Sigmoid colon (tissue), 4 donors: ENCODE data around the gene LTB4R.

Experiments
- CTCF ChIP-seq, 4 experiments: fragments of 450-650 bp in 3 of 4; fragments of 200-600 bp in 1 of 4; IDR thresholded peaks; one replicate each; pipeline ENCODE4 v1.5.1; 2016 to 2019; ENCODE audit warnings: antibody characterized with exemption in 4 of 4, mild to moderate bottlenecking in 3 of 4, moderate library complexity in 2 of 4
- POLR2AphosphoS5 ChIP-seq, 4 donors: sonication (generic); formaldehyde crosslinking; IDR thresholded peaks; one replicate each; pipeline ENCODE4 v1.6.1; 2017; ENCODE audit warnings: antibody characterized with exemption in 4 of 4

- TF ChIP-seq CTCF (IDR thresholded peaks at IDR 0.05) (no peak), POLR2AphosphoS5 (IDR thresholded peaks at IDR 0.05) (no peak)
Measured at GRCh38 chr14:24337144-24337823, 26.0 kb downstream of the LTB4R start.
